HEK293 (cell line): ENCODE results near the gene P2RX7.
A peak's percentile ranks its signal among the peaks of the same experiment; 100 is the strongest.

ENCODE experiments used
- ATF2 ChIP-seq: fragments of 450-650 bp; formaldehyde crosslinking; IDR thresholded peaks from 2 replicates; pipeline ENCODE4 v1.5.1; 2016; ENCODE audit warnings: missing biosample characterization, missing genetic modification characterization, low read depth
- GLIS1 ChIP-seq: fragments of 450-650 bp; formaldehyde crosslinking; IDR thresholded peaks from 2 replicates; pipeline ENCODE4 v1.5.1; 2016; ENCODE audit warnings: missing biosample characterization, missing genetic modification characterization
- HIC1 ChIP-seq: fragments of 450-650 bp; formaldehyde crosslinking; IDR thresholded peaks from 2 replicates; pipeline ENCODE4 v1.5.1; 2016; ENCODE audit warnings: missing biosample characterization, missing genetic modification characterization
- KLF8 ChIP-seq: fragments of 450-650 bp; formaldehyde crosslinking; IDR thresholded peaks from 2 replicates; pipeline ENCODE4 v1.5.1; 2016; ENCODE audit warnings: missing biosample characterization, missing genetic modification characterization
- TSHZ1 ChIP-seq: fragments of 450-650 bp; formaldehyde crosslinking; IDR thresholded peaks from 2 replicates; pipeline ENCODE4 v1.5.1; 2016; ENCODE audit warnings: missing biosample characterization, missing genetic modification characterization, borderline replicate concordance
- ZBTB21 ChIP-seq: fragments of 450-650 bp; formaldehyde crosslinking; IDR thresholded peaks from 2 replicates; pipeline ENCODE4 v1.5.1; 2017; ENCODE audit warnings: missing biosample characterization, missing genetic modification characterization
- ZFP41 ChIP-seq: fragments of 450-650 bp; formaldehyde crosslinking; IDR thresholded peaks from 2 replicates; pipeline ENCODE4 v1.5.1; 2016; ENCODE audit warnings: missing biosample characterization, missing genetic modification characterization, borderline replicate concordance
- ZNF121 ChIP-seq: fragments of 450-650 bp; formaldehyde crosslinking; IDR thresholded peaks from 2 replicates; pipeline ENCODE4 v1.5.1; 2016; ENCODE audit warnings: missing biosample characterization, missing genetic modification characterization
- ZNF132 ChIP-seq: fragments of 450-650 bp; formaldehyde crosslinking; IDR thresholded peaks from 2 replicates; pipeline ENCODE4 v1.5.1; 2017; ENCODE audit warnings: missing biosample characterization, missing genetic modification characterization, borderline replicate concordance
- ZNF18 ChIP-seq: fragments of 450-650 bp; formaldehyde crosslinking; IDR thresholded peaks from 2 replicates; pipeline ENCODE4 v1.5.1; 2016; ENCODE audit warnings: missing biosample characterization, missing genetic modification characterization
- ZNF19 ChIP-seq: fragments of 450-650 bp; formaldehyde crosslinking; IDR thresholded peaks from 2 replicates; pipeline ENCODE4; 2016; ENCODE audit warnings: missing biosample characterization, missing genetic modification characterization, low read depth
- ZNF221 ChIP-seq: fragments of 450-650 bp; formaldehyde crosslinking; IDR thresholded peaks from 2 replicates; pipeline ENCODE4 v1.5.1; 2017; ENCODE audit warnings: missing biosample characterization, missing genetic modification characterization, borderline replicate concordance
- ZNF513 ChIP-seq: fragments of 450-650 bp; IDR thresholded peaks from 2 replicates; pipeline ENCODE4 v1.5.1; 2018; ENCODE audit warnings: missing biosample characterization, missing genetic modification characterization
- ZNF544 ChIP-seq: fragments of 450-650 bp; formaldehyde crosslinking; IDR thresholded peaks from 2 replicates; pipeline ENCODE4 v1.5.0; 2017; ENCODE audit warnings: missing biosample characterization, missing genetic modification characterization
- ZNF555 ChIP-seq: fragments of 450-650 bp; formaldehyde crosslinking; conservative IDR thresholded peaks from 2 replicates; pipeline ENCODE4 v1.5.1; 2017; ENCODE audit warnings: missing biosample characterization, mild to moderate bottlenecking, missing genetic modification characterization, inconsistent platforms
- ZNF558 ChIP-seq: fragments of 450-650 bp; formaldehyde crosslinking; IDR thresholded peaks from 2 replicates; pipeline ENCODE4 v1.5.1; 2016; ENCODE audit warnings: missing biosample characterization, missing genetic modification characterization
- ZNF623 ChIP-seq: fragments of 450-650 bp; formaldehyde crosslinking; IDR thresholded peaks from 2 replicates; pipeline ENCODE4 v1.5.1; 2016; ENCODE audit warnings: missing biosample characterization, missing genetic modification characterization
- TF ChIP-seq, protein P1 (sequence below): fragments of 450-650 bp; formaldehyde crosslinking; IDR thresholded peaks from 2 replicates; pipeline ENCODE4 v1.5.1; 2016; ENCODE audit warnings: missing biosample characterization, missing genetic modification characterization
- TF ChIP-seq, protein P2 (sequence below): fragments of 450-650 bp; formaldehyde crosslinking; conservative IDR thresholded peaks from 2 replicates; pipeline ENCODE4 v1.5.1; 2016; ENCODE audit warnings: low read depth, missing biosample characterization, missing genetic modification characterization

P2RX7 gene

DNA sequence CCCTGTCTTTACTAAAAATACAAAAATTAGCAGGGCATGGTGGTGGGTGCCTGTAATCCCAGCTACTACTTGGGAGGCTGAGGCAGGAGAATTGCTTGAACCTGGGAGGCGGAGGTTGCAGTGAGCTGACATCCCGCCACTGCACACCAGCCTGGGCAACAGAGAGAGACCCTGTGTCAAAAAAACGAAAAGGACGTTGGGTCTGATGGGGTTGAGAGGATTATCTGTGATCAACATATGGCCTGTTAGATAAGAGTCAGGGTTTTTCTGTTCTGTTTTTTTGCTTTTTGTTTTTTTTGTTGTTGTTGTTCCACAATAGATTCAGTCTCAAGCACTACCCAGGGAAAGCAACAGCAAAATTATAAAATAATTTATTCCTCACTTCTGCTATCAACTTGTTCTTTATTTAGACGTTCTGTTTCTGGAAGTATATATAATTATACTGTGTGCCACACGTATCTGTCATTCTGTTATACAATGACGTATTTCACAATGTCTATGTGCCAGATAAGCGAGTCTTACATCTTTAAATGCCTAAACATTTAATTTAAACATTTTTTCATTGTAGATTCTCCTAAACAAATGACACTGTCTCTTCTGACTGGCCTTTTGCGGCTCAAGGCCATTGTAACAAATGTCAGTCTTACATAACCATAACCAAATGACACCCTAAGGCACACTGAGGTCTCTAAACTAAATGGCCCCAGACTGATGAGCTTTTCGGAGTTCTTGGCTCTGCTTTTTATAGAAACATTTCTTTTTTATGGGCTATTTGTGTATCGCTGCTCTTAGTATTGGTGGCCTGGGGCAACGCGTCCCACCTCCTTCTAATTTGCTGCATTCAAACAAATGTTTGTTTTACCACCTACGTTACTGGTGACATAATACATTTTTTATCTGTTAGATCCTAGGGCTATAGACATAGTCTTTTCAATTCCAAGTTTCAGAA lies 70.0 kb downstream of the P2RX7 start (continued):
- TF ChIP-seq, protein P1, sequence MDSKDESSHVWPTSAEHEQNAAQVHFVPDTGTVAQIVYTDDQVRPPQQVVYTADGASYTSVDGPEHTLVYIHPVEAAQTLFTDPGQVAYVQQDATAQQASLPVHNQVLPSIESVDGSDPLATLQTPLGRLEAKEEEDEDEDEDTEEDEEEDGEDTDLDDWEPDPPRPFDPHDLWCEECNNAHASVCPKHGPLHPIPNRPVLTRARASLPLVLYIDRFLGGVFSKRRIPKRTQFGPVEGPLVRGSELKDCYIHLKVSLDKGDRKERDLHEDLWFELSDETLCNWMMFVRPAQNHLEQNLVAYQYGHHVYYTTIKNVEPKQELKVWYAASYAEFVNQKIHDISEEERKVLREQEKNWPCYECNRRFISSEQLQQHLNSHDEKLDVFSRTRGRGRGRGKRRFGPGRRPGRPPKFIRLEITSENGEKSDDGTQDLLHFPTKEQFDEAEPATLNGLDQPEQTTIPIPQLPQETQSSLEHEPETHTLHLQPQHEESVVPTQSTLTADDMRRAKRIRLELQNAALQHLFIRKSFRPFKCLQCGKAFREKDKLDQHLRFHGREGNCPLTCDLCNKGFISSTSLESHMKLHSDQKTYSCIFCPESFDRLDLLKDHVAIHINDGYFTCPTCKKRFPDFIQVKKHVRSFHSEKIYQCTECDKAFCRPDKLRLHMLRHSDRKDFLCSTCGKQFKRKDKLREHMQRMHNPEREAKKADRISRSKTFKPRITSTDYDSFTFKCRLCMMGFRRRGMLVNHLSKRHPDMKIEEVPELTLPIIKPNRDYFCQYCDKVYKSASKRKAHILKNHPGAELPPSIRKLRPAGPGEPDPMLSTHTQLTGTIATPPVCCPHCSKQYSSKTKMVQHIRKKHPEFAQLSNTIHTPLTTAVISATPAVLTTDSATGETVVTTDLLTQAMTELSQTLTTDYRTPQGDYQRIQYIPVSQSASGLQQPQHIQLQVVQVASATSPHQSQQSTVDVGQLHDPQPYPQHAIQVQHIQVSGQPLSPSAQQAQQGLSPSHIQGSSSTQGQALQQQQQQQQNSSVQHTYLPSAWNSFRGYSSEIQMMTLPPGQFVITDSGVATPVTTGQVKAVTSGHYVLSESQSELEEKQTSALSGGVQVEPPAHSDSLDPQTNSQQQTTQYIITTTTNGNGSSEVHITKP (tag by site-specific recombination) = 0 out of 2 replicates have a peak, but pooled peaks have one; percentile 25
- TF ChIP-seq TSHZ1 (tag by site-specific recombination) = peak; percentile 79; the same call in 1 of the 2 replicates
- TF ChIP-seq ZNF558 (tag by site-specific recombination) = peak; percentile 46; the same call in 1 of the 2 replicates
- TF ChIP-seq ATF2 (tag by site-specific recombination) = peak; percentile 84
- TF ChIP-seq ZNF18 (tag by site-specific recombination) = peak; percentile 81
- TF ChIP-seq ZBTB21 = peak; percentile 79
- TF ChIP-seq GLIS1 (tag by site-specific recombination) = peak; percentile 99
- TF ChIP-seq HIC1 (tag by site-specific recombination) = no peak
- TF ChIP-seq ZNF19 (tag by site-specific recombination) = no peak
- TF ChIP-seq ZFP41 (tag by site-specific recombination) = no peak
- TF ChIP-seq KLF8 (tag by site-specific recombination) = peak; percentile 75; the same call in 1 of the 2 replicates
- TF ChIP-seq ZNF221 (tag by site-specific recombination) = no peak
- TF ChIP-seq ZNF132 (tag by site-specific recombination) = no peak
- TF ChIP-seq, protein P2, sequence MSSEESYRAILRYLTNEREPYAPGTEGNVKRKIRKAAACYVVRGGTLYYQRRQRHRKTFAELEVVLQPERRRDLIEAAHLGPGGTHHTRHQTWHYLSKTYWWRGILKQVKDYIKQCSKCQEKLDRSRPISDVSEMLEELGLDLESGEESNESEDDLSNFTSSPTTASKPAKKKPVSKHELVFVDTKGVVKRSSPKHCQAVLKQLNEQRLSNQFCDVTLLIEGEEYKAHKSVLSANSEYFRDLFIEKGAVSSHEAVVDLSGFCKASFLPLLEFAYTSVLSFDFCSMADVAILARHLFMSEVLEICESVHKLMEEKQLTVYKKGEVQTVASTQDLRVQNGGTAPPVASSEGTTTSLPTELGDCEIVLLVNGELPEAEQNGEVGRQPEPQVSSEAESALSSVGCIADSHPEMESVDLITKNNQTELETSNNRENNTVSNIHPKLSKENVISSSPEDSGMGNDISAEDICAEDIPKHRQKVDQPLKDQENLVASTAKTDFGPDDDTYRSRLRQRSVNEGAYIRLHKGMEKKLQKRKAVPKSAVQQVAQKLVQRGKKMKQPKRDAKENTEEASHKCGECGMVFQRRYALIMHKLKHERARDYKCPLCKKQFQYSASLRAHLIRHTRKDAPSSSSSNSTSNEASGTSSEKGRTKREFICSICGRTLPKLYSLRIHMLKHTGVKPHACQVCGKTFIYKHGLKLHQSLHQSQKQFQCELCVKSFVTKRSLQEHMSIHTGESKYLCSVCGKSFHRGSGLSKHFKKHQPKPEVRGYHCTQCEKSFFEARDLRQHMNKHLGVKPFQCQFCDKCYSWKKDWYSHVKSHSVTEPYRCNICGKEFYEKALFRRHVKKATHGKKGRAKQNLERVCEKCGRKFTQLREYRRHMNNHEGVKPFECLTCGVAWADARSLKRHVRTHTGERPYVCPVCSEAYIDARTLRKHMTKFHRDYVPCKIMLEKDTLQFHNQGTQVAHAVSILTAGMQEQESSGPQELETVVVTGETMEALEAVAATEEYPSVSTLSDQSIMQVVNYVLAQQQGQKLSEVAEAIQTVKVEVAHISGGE (tag by site-specific recombination) = no peak; the same call in 1 of the 2 replicates
- TF ChIP-seq ZNF555 = no peak
- peak; percentile 75; the same call in 1 of the 2 replicates for TF ChIP-seq ZNF121 (tag by site-specific recombination)
- TF ChIP-seq ZNF544 = no peak
- TF ChIP-seq ZNF623 (tag by site-specific recombination) = no peak
- TF ChIP-seq ZNF513 (tag by site-specific recombination) = no peak; the same call in 1 of the 2 replicates
